Lower leg skin (tissue), 4 donors: ENCODE measurements around the gene PANK4. TPM values are rescaled to one million over a fixed set of nuclear protein-coding genes. Genes with fewer than 3 reads are reported as not detected.

Experiments
- DNase-seq, 2 donors: peaks; one replicate each; pipeline ENCODE4 v3.0.0-alpha.2; 2019; ENCODE audit warnings: low spot score in 2 of 2
- H3K4me3 ChIP-seq: fragments of 200-600 bp; sonication (generic); 2 replicates; pipeline ENCODE4 v1.5.1; 2017; ENCODE audit warnings: mild to moderate bottlenecking, low read depth; ENCODE audit not compliant: poor library complexity, severe bottlenecking
- CTCF ChIP-seq, 3 donors: fragments of 450-650 bp; IDR thresholded peaks; one replicate each; pipeline ENCODE4 v1.5.1; 2016; ENCODE audit warnings: antibody characterized with exemption in 3 of 3, mild to moderate bottlenecking in 3 of 3, moderate library complexity in 2 of 3
- POLR2A ChIP-seq, 2 donors: fragments of 450-650 bp; IDR thresholded peaks; one replicate each; pipeline ENCODE4 v1.6.1; 2016 to 2017; ENCODE audit warnings: antibody characterized with exemption in 2 of 2, mild to moderate bottlenecking in 1 of 2, moderate library complexity in 1 of 2
- WGBS, 2 donors: methylation state at CpG; one replicate each; pipeline ENCODE4 v1.1.5; 2018; 5-methylcytosine and 5-hydroxymethylcytosine counted together
- intact Hi-C: fragments of 100-400 bp; cut with DNase I; formaldehyde crosslinking; loops from one replicate; pipeline ENCODE4 v1.15.0; 2023; ENCODE audit warnings: low total_unique reads
- total RNA-seq, 4 donors: library from RNA; depleted of rRNA; stranded (reverse); fragments of >200 nt; gene quantifications; one replicate each; pipeline ENCODE4 v1.1.0, GENCODE V29; 2016

The PANK4 gene
- total RNA-seq, 4 donors from 2014 or later: 26.8 to 34.7 (median 32.5) TPM

- no peak for TF ChIP-seq POLR2A (IDR thresholded peaks at IDR 0.05)
- TF ChIP-seq CTCF (IDR thresholded peaks at IDR 0.05): no peak
- intact Hi-C loops: no loop called here
- 38 to 53% methylated on average over 19 of the region's 19 CpGs for WGBS, 2 donors
- H3K4me3 ChIP-seq: no peak overlapping the region
- DNase-seq: no peak
These were observed 32.1 kb downstream of the PANK4 start for GRCh38 chr1:2494323-2494693.

- TF ChIP-seq POLR2A (IDR thresholded peaks at IDR 0.05): no peak
- TF ChIP-seq CTCF (IDR thresholded peaks at IDR 0.05): no peak
- intact Hi-C loops: no loop called here
- WGBS, 2 donors: 49 to 73% methylated on average over 11 to 19 of the region's 24 CpGs
- DNase-seq: no peak
- H3K4me3 ChIP-seq: no peak overlapping the region
These were observed 32.6 kb downstream of the PANK4 start for GRCh38 chr1:2493691-2494322.

DNA sequence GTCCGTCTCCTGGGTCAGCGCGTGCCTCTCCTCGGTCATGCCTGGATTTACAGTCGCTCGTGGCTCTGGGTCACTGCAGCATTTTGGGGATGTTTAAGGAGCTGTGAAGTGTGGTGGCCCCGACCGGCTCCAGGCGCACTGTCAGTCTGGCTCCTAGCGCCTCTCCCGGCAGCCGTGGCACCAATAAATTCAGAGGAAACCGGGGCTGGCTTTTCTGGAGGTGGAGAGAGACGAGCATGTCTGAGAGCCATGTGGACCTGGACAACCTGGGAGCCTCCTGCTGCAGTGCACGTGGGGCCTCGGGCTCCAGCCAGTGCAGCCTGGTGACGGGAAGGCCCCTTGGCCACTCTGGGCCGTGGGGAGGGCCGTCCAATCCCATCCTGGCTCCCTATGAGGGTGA, 33.2 kb downstream of the PANK4 start:
- intact Hi-C loops: no loop called here
- no peak for DNase-seq
- 52 to 56% methylated on average over 12 to 19 of the region's 19 CpGs for WGBS, 2 donors
- TF ChIP-seq POLR2A (IDR thresholded peaks at IDR 0.05): no peak
- no peak for TF ChIP-seq CTCF (IDR thresholded peaks at IDR 0.05)
- no peak overlapping the region for H3K4me3 ChIP-seq

DNA sequence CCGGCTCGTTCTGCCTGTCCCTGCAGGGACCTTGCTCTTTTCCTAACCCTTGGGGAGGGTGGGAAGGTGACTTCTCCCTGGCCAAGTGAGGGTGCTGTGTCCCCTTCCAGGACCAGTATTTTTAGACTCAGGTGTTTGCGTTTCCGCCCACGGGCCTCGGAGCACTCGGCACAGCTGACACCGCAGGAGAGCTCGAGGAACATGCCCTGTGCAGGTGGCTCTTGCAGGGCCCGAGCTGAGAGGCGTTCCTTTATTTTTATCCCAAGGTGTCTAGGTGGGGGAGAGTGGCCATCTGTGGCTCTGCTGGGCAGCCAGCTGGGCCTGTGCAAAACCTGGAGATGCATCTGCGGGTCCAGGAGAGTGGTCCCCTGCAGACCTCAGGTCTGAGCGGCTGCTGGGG, 34.3 kb downstream of the PANK4 start:
- 68 to 73% methylated on average over 13 of the region's 13 CpGs for WGBS, 2 donors
- TF ChIP-seq POLR2A (IDR thresholded peaks at IDR 0.05) (no peak), CTCF (IDR thresholded peaks at IDR 0.05) (no peak)
- intact Hi-C loops: no loop called here
- H3K4me3 ChIP-seq: no peak overlapping the region
- DNase-seq: no peak

DNA sequence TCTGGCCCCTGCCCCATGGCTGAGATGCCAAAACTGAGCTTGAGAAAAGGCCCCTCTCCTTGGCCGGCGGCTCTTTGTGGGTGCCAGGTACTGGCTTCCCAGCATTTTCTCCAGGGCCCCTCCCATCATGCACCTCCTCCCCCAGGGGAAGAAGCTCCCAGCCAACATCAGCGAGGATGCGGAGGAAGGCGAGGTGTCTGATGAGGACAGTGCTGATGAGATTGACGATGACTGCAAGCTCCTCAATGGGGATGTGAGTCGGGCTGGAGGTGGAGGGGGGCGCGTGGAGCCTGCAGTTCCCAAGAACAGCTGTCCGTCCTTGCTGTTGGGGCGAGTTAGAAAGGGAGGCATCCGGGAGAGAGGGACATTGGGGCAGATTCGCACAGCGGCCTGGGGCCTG, 36.8 kb downstream of the PANK4 start:
- 88 to 90% methylated on average over 14 of the region's 14 CpGs for WGBS, 2 donors
- intact Hi-C loops: no loop called here
- TF ChIP-seq POLR2A (IDR thresholded peaks at IDR 0.05) (no peak), CTCF (IDR thresholded peaks at IDR 0.05) (no peak)
- no peak for DNase-seq
- H3K4me3 ChIP-seq: no peak overlapping the region

GRCh38 chr1:2488688-2489087, 37.7 kb downstream of the PANK4 start:
- DNase-seq: no peak
- intact Hi-C loops: no loop called here
- no peak overlapping the region for H3K4me3 ChIP-seq
- TF ChIP-seq POLR2A (IDR thresholded peaks at IDR 0.05) (no peak), CTCF (IDR thresholded peaks at IDR 0.05) (no peak)
- 92 to 93% methylated on average over 2 of the region's 2 CpGs for WGBS, 2 donors
